SK-N-SH treated with all-trans-retinoic acid at 6 μM for 48 hours (cell line): ENCODE measurements around the gene KERA.
A peak's percentile ranks its signal among the peaks of the same experiment; 100 is the strongest.

Experiments
- ATAC-seq: fragments of 200-7000 bp; cut with Tn5 transposase; 3 replicates; pipeline ENCODE4 v1.9.1; 2020; ENCODE audit warnings: mild to moderate bottlenecking, moderate library complexity
- ARNTL ChIP-seq: fragments of 450-650 bp; formaldehyde crosslinking; IDR thresholded peaks from 2 replicates; pipeline ENCODE4 v1.5.0; 2020; ENCODE audit warnings: low read depth, mild to moderate bottlenecking, moderate library complexity, borderline replicate concordance
- BACH2 ChIP-seq: fragments of 250-450 bp; sonication (Bioruptor Pico); IDR thresholded peaks from 2 replicates; pipeline ENCODE4 v1.9.0; 2021; ENCODE audit warnings: mild to moderate bottlenecking, borderline replicate concordance
- CREB5 ChIP-seq: fragments of 250-450 bp; sonication (Bioruptor Pico); IDR thresholded peaks from 2 replicates; pipeline ENCODE4 v1.5.1; 2020; ENCODE audit warnings: low read depth, mild to moderate bottlenecking, moderate library complexity
- CSDC2 ChIP-seq: fragments of 250-450 bp; sonication (Bioruptor Pico); IDR thresholded peaks from 2 replicates; pipeline ENCODE4 v1.5.0; 2020; ENCODE audit warnings: mild to moderate bottlenecking, moderate library complexity
- CSRNP3 ChIP-seq: fragments of 250-450 bp; sonication (Bioruptor Pico); IDR thresholded peaks from 2 replicates; pipeline ENCODE4 v1.5.1; 2021; ENCODE audit warnings: mild to moderate bottlenecking, moderate library complexity
- ESRRG ChIP-seq: fragments of 250-450 bp; sonication (Bioruptor Pico); IDR thresholded peaks from 2 replicates; pipeline ENCODE4 v1.6.1; 2021; ENCODE audit warnings: mild to moderate bottlenecking
- GLIS3 ChIP-seq: fragments of 250-450 bp; sonication (Bioruptor Pico); IDR thresholded peaks from 2 replicates; pipeline ENCODE4 v1.5.0; 2020; ENCODE audit warnings: mild to moderate bottlenecking, moderate library complexity
- ISL1 ChIP-seq: fragments of 250-450 bp; sonication (Bioruptor Pico); IDR thresholded peaks from 2 replicates; pipeline ENCODE4 v2.1.2; 2022; ENCODE audit warnings: mild to moderate bottlenecking, moderate library complexity
- OSR1 ChIP-seq: fragments of 250-450 bp; sonication (Bioruptor Pico); IDR thresholded peaks from 2 replicates; pipeline ENCODE4 v1.8.0; 2022; ENCODE audit warnings: moderate library complexity, mild to moderate bottlenecking, inconsistent platforms
- PATZ1 ChIP-seq: fragments of 250-450 bp; sonication (Bioruptor Pico); IDR thresholded peaks from 2 replicates; pipeline ENCODE4 v1.8.0; 2020; ENCODE audit warnings: mild to moderate bottlenecking, moderate library complexity, borderline replicate concordance
- PPARA ChIP-seq: fragments of 250-450 bp; sonication (Bioruptor Pico); IDR thresholded peaks from 2 replicates; pipeline ENCODE4 v1.5.0; 2020; ENCODE audit warnings: mild to moderate bottlenecking, borderline replicate concordance
- RARB ChIP-seq: fragments of 250-450 bp; sonication (Bioruptor Pico); IDR thresholded peaks from 2 replicates; pipeline ENCODE4 v1.8.0; 2021; ENCODE audit warnings: mild to moderate bottlenecking, moderate library complexity
- SNAI2 ChIP-seq: fragments of 250-450 bp; sonication (Bioruptor Pico); IDR thresholded peaks from 2 replicates; pipeline ENCODE4 v1.5.0; 2020; ENCODE audit warnings: mild to moderate bottlenecking, moderate library complexity
- TCF4 ChIP-seq: fragments of 250-450 bp; sonication (Bioruptor Pico); IDR thresholded peaks from 2 replicates; pipeline ENCODE4 v1.8.0; 2021; ENCODE audit warnings: mild to moderate bottlenecking, moderate library complexity, borderline replicate concordance
- TOX ChIP-seq: fragments of 250-450 bp; sonication (Bioruptor Pico); IDR thresholded peaks from 2 replicates; pipeline ENCODE4 v1.8.0; 2021; ENCODE audit warnings: mild to moderate bottlenecking, moderate library complexity, borderline replicate concordance
- TSHZ2 ChIP-seq: fragments of 250-450 bp; sonication (Bioruptor Pico); IDR thresholded peaks from 2 replicates; pipeline ENCODE4 v1.5.0; 2020; ENCODE audit warnings: mild to moderate bottlenecking, moderate library complexity
- ZFP3 ChIP-seq: fragments of 250-450 bp; sonication (Bioruptor Pico); IDR thresholded peaks from 2 replicates; pipeline ENCODE4 v1.5.0; 2020; ENCODE audit warnings: mild to moderate bottlenecking, moderate library complexity
- ZFP30 ChIP-seq: fragments of 450-650 bp; formaldehyde crosslinking; IDR thresholded peaks from 2 replicates; pipeline ENCODE4 v1.5.0; 2022; ENCODE audit warnings: mild to moderate bottlenecking, moderate library complexity
- ZNF565 ChIP-seq: fragments of 450-650 bp; formaldehyde crosslinking; conservative IDR thresholded peaks from 2 replicates; pipeline ENCODE4 v1.5.0; 2020; ENCODE audit warnings: low read depth, mild to moderate bottlenecking, moderate library complexity
- ZNF70 ChIP-seq: fragments of 450-650 bp; formaldehyde crosslinking; IDR thresholded peaks from 2 replicates; pipeline ENCODE4 v1.5.0; 2020; ENCODE audit warnings: mild to moderate bottlenecking, moderate library complexity
- ZNF8 ChIP-seq: fragments of 450-650 bp; formaldehyde crosslinking; IDR thresholded peaks from 2 replicates; pipeline ENCODE4 v1.5.0; 2020; ENCODE audit warnings: mild to moderate bottlenecking, moderate library complexity

The KERA gene

GRCh38 chr12:91017511-91018263 is 40.1 kb downstream of the KERA start:
- TF ChIP-seq CSDC2 (CRISPR knock-in tag) (no peak), BACH2 (CRISPR knock-in tag) (no peak), TCF4 (no peak), ZNF70 (CRISPR knock-in tag) (no peak), RARB (CRISPR knock-in tag) (no peak), ARNTL (no peak), CSRNP3 (CRISPR knock-in tag) (no peak)
- ATAC-seq, result no peak

- TF ChIP-seq CREB5 (CRISPR knock-in tag) (no peak), ZNF565 (CRISPR knock-in tag) (no peak), GLIS3 (CRISPR knock-in tag) (no peak), ZNF70 (CRISPR knock-in tag) (no peak), ZFP3 (CRISPR knock-in tag) (no peak), BACH2 (CRISPR knock-in tag) (no peak), ZFP30 (CRISPR knock-in tag) (no peak), ARNTL (no peak), ZNF8 (CRISPR knock-in tag) (no peak), ESRRG (CRISPR knock-in tag) (no peak), OSR1 (no peak), PPARA (CRISPR knock-in tag) (no peak), SNAI2 (CRISPR knock-in tag) (no peak), CSRNP3 (CRISPR knock-in tag) (no peak), TCF4 (no peak), ISL1 (CRISPR knock-in tag) (no peak), CSDC2 (CRISPR knock-in tag) (no peak), TOX (CRISPR knock-in tag) (no peak), TSHZ2 (CRISPR knock-in tag) (no peak), PATZ1 (CRISPR knock-in tag) (no peak)
- ATAC-seq, result no peak
Observed at GRCh38 chr12:91017043-91017442, 40.8 kb downstream of the KERA start.

- ATAC-seq, result peak; percentile 86
- TF ChIP-seq TOX (CRISPR knock-in tag) (peak; percentile 45; the same call in 1 of the 2 replicates), PATZ1 (CRISPR knock-in tag) (no peak), ESRRG (CRISPR knock-in tag) (no peak)
Observed at GRCh38 chr12:91009319-91009950, 48.4 kb downstream of the KERA start.
